ENCODE measurements around the gene FAM174A.

DNA sequence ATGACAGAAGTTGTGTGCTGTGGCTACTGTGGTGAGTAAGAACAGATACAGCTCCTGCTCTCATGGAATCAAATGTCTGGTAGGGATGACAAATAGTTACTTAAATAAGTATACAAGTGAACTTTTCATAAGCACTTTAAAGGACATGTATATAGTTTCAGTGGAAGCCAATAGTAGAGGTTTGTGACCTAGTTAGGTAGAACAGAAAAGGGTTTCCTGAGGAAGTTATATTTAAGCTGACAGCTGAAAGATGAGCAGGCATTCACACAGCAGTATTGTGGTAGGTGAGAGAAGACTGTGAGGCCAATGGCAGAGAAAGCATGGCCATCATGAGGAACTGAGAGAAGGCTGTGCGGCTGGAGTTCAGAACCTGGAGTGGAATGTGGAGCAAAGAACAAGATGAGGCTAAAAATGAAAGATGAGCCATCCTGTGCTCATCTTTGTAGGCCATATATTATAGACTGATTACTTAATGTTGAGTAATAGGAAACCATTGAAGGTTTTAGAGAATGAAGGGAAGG is 15.4 kb downstream of the FAM174A start:
- TF ChIP-seq, protein P1, sequence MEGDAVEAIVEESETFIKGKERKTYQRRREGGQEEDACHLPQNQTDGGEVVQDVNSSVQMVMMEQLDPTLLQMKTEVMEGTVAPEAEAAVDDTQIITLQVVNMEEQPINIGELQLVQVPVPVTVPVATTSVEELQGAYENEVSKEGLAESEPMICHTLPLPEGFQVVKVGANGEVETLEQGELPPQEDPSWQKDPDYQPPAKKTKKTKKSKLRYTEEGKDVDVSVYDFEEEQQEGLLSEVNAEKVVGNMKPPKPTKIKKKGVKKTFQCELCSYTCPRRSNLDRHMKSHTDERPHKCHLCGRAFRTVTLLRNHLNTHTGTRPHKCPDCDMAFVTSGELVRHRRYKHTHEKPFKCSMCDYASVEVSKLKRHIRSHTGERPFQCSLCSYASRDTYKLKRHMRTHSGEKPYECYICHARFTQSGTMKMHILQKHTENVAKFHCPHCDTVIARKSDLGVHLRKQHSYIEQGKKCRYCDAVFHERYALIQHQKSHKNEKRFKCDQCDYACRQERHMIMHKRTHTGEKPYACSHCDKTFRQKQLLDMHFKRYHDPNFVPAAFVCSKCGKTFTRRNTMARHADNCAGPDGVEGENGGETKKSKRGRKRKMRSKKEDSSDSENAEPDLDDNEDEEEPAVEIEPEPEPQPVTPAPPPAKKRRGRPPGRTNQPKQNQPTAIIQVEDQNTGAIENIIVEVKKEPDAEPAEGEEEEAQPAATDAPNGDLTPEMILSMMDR (IDR thresholded peaks at IDR 0.05) = no peak
- TF ChIP-seq NR1H2 (CRISPR knock-in tag; IDR thresholded peaks at IDR 0.05) = no peak
- TF ChIP-seq, protein P2, sequence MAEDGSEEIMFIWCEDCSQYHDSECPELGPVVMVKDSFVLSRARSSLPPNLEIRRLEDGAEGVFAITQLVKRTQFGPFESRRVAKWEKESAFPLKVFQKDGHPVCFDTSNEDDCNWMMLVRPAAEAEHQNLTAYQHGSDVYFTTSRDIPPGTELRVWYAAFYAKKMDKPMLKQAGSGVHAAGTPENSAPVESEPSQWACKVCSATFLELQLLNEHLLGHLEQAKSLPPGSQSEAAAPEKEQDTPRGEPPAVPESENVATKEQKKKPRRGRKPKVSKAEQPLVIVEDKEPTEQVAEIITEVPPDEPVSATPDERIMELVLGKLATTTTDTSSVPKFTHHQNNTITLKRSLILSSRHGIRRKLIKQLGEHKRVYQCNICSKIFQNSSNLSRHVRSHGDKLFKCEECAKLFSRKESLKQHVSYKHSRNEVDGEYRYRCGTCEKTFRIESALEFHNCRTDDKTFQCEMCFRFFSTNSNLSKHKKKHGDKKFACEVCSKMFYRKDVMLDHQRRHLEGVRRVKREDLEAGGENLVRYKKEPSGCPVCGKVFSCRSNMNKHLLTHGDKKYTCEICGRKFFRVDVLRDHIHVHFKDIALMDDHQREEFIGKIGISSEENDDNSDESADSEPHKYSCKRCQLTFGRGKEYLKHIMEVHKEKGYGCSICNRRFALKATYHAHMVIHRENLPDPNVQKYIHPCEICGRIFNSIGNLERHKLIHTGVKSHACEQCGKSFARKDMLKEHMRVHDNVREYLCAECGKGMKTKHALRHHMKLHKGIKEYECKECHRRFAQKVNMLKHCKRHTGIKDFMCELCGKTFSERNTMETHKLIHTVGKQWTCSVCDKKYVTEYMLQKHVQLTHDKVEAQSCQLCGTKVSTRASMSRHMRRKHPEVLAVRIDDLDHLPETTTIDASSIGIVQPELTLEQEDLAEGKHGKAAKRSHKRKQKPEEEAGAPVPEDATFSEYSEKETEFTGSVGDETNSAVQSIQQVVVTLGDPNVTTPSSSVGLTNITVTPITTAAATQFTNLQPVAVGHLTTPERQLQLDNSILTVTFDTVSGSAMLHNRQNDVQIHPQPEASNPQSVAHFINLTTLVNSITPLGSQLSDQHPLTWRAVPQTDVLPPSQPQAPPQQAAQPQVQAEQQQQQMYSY (CRISPR knock-in tag; IDR thresholded peaks at IDR 0.05) = no peak
- TF ChIP-seq, protein P3, sequence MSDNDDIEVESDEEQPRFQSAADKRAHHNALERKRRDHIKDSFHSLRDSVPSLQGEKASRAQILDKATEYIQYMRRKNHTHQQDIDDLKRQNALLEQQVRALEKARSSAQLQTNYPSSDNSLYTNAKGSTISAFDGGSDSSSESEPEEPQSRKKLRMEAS (CRISPR knock-in tag; IDR thresholded peaks at IDR 0.05) = no peak
- no peak for TF ChIP-seq NFYB (CRISPR knock-in tag; conservative IDR thresholded peaks at IDR 0.05; ENCODE audit: low read depth)
- TF ChIP-seq FOXJ3 (CRISPR knock-in tag; IDR thresholded peaks at IDR 0.05; ENCODE audit: borderline replicate concordance) = no peak
- no peak for TF ChIP-seq NFATC4 (CRISPR knock-in tag; IDR thresholded peaks at IDR 0.05)
- TF ChIP-seq CREB1 (CRISPR knock-in tag; IDR thresholded peaks at IDR 0.05) = no peak
- TF ChIP-seq, protein P4, sequence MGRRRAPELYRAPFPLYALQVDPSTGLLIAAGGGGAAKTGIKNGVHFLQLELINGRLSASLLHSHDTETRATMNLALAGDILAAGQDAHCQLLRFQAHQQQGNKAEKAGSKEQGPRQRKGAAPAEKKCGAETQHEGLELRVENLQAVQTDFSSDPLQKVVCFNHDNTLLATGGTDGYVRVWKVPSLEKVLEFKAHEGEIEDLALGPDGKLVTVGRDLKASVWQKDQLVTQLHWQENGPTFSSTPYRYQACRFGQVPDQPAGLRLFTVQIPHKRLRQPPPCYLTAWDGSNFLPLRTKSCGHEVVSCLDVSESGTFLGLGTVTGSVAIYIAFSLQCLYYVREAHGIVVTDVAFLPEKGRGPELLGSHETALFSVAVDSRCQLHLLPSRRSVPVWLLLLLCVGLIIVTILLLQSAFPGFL (CRISPR knock-in tag; IDR thresholded peaks at IDR 0.05; ENCODE audit: borderline replicate concordance) = no peak
- TF ChIP-seq, protein P5, sequence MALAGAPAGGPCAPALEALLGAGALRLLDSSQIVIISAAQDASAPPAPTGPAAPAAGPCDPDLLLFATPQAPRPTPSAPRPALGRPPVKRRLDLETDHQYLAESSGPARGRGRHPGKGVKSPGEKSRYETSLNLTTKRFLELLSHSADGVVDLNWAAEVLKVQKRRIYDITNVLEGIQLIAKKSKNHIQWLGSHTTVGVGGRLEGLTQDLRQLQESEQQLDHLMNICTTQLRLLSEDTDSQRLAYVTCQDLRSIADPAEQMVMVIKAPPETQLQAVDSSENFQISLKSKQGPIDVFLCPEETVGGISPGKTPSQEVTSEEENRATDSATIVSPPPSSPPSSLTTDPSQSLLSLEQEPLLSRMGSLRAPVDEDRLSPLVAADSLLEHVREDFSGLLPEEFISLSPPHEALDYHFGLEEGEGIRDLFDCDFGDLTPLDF (CRISPR knock-in tag; IDR thresholded peaks at IDR 0.05) = no peak
- TF ChIP-seq TEAD4 (CRISPR knock-in tag; IDR thresholded peaks at IDR 0.05) = no peak
- no peak for TF ChIP-seq ELF4 (CRISPR knock-in tag; IDR thresholded peaks at IDR 0.05; ENCODE audit: low read depth)

Measured in WTC11 (cell line).